Measurements from ENCODE around the gene LAMA1.

Gene LAMA1

DNA sequence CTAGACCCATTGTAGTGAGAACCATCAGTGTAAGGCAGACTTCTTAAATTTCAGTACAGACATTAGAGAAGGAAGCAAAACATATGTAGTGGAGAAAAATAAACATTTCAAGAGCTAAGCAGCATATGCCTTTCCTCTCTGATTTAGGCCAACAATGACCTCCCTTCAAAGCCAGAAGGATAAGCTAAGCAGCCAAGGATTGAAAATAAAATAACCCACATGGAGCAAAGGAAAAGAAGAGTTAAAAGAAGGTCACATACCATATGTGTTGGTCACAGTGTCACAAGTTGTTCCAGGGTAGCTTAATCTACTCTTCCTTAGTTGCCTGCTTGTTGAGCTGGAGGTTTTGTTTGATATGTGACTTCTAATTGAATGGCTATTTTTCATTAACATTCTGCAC is 15.6 kb upstream of the LAMA1 start:
- no peak for TF ChIP-seq JUND (IDR thresholded peaks at IDR 0.05; ENCODE audit: low read depth)
- DNase-seq (ENCODE audit: low read depth in 1 of 2, low spot score in 1 of 2) = no peak
- in situ Hi-C loops (cut with HindIII; ENCODE audit: low pct_unique_long_range_greater_than_20kb, low sequenced_read_pairs) = no loop called here

DNA sequence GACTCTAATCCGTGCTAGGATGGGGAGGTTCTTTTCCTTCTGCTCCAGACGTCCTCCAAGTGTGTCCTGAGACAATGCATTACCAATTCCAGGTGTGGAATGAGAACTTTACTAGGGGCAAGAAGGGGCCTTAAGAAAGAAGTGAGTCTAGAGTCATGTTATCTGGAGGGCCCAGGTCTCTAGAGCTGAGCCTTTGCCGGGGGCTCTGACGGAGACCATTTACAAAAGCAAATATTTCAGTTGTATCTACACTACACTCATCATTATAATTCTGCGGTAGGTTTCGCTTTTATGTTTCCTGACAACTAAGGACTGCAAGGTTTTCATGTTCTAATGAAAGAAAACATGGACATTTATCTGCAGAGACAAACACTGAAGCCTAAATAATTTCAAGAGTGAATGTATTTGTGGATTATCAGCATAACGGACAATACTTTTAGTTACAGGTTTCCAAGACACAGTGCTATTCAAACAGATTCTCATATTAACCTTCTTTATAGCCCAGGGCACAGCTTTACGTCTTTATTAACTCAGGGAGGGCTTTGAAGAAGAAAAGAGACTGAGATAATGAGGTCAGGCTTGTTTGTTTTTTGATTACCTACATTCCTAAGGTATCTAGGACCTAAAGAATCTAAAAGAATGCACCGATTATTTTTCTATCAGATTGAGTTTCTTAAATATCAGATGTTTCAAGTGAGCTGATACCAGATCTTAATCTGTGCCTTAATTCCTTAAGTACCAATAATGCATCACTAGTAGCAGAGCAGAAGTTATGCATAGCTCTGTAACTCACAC is 15.0 kb upstream of the LAMA1 start:
- TF ChIP-seq JUND (IDR thresholded peaks at IDR 0.05; ENCODE audit: low read depth) = no peak
- no peak for DNase-seq (ENCODE audit: low read depth in 1 of 2, low spot score in 1 of 2)
- in situ Hi-C loops (cut with HindIII; ENCODE audit: low pct_unique_long_range_greater_than_20kb, low sequenced_read_pairs) = no loop called here

DNA sequence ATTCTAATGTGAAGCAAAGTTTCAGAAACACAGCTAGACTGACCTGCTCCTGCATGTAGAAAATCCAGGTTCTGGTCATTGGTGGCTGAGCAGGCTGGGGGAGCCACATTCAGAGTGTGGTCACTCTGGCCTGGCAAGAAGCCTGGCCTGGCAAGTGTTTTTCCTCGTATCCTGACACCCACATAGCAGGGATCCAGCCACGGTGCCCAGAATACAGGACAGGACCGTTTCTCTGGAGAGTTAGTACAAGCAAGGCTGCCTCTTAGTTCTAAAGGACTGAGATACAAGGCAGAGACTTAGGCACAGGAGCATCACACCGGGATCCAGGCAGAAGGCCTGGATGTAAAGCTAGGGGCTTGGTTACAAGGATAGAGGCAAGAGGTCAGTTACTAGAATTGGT is 4.8 kb upstream of the LAMA1 start:
- in situ Hi-C loops (cut with HindIII; ENCODE audit: low pct_unique_long_range_greater_than_20kb, low sequenced_read_pairs) = no loop called here
- no peak for TF ChIP-seq JUND (IDR thresholded peaks at IDR 0.05; ENCODE audit: low read depth)
- DNase-seq (ENCODE audit: low read depth in 1 of 2, low spot score in 1 of 2) = no peak

DNA sequence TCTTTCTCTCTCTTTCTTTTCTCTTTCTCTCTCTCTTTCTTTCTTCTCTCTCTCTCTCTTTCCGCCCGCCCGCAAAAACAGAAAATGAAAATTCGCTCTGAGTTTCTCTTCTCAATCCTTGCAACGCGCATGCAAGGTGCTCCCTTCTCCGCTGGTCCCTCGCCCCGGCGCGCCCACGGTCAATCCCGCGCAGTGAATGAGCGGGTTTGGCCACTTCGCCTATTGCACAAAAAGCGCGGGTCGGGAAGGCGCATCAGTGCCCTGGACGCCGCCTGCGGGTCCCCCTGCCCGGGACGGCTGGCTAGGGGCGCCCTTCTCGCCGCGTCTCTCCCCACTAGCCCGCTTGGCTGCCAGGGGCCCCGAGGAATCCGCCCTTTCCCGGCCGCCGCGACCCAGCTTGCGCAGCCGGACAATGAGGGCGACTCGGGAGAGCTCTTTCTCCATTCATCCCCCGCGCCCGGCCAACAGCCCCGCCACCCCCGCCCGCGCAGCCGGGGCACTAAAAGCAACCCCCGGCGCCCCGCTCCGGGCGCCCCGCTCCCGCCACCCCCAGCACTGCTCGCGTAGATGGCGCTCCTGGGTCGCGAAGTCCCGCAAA is 706 bp downstream of the LAMA1 start:
- TF ChIP-seq JUND (IDR thresholded peaks at IDR 0.05; ENCODE audit: low read depth) = no peak
- in situ Hi-C loops (cut with HindIII; ENCODE audit: low pct_unique_long_range_greater_than_20kb, low sequenced_read_pairs) = no loop called here
- no peak for DNase-seq (ENCODE audit: low read depth in 1 of 2, low spot score in 1 of 2)

GRCh38 chr18:7116001-7116730 is 1.4 kb downstream of the LAMA1 start:
- in situ Hi-C loops (cut with HindIII; ENCODE audit: low pct_unique_long_range_greater_than_20kb, low sequenced_read_pairs) = no loop called here
- DNase-seq (ENCODE audit: low read depth in 1 of 2, low spot score in 1 of 2) = no peak
- no peak for TF ChIP-seq JUND (IDR thresholded peaks at IDR 0.05; ENCODE audit: low read depth)

- no peak for DNase-seq (ENCODE audit: low read depth in 1 of 2, low spot score in 1 of 2)
- in situ Hi-C loops (cut with HindIII; ENCODE audit: low pct_unique_long_range_greater_than_20kb, low sequenced_read_pairs) = no loop called here
- no peak for TF ChIP-seq JUND (IDR thresholded peaks at IDR 0.05; ENCODE audit: low read depth)
These were observed 4.7 kb downstream of the LAMA1 start for GRCh38 chr18:7112936-7113335.

DNA sequence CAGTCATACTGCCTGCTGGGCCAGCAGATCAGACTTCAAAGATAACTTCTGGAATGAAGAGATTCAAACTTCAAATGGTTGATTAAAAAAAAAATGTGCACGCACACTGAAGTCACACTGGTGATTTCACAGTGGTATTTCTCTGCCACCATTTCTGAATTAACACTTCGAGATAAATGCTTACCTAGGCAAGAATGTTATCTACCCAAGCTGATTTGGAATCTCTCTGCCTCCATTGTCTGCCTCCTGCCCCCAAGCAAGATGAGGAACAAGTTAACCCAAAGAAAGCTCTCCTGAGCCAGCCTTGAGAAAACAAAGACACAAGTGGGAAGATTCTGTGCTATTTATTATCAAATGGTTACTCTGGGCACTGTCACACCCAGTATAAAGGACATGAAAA is 6.5 kb downstream of the LAMA1 start:
- DNase-seq (ENCODE audit: low read depth in 1 of 2, low spot score in 1 of 2) = no peak
- in situ Hi-C loops (cut with HindIII; ENCODE audit: low pct_unique_long_range_greater_than_20kb, low sequenced_read_pairs) = no loop called here
- no peak for TF ChIP-seq JUND (IDR thresholded peaks at IDR 0.05; ENCODE audit: low read depth)

DNA sequence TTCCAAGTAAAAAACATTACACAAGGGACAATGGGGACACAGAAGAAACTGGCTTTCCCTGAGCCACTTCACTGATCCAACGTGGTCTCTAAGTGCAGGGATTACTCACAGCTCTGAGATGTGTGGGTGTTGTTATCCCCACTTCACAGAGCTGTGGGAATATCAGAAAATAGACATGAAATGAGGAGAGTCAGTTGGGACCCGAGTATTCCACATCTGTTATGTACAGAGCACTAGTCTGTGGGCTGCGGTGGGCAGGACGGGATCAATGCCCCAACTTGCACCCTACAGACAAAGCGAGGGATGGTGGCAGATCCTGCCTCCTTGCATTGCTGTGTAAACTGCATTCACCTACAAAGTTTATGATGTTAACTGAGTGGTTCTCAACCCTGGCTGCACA is 11.7 kb downstream of the LAMA1 start:
- no peak for TF ChIP-seq JUND (IDR thresholded peaks at IDR 0.05; ENCODE audit: low read depth)
- no peak for DNase-seq (ENCODE audit: low read depth in 1 of 2, low spot score in 1 of 2)
- in situ Hi-C loops (cut with HindIII; ENCODE audit: low pct_unique_long_range_greater_than_20kb, low sequenced_read_pairs) = no loop called here

DNA sequence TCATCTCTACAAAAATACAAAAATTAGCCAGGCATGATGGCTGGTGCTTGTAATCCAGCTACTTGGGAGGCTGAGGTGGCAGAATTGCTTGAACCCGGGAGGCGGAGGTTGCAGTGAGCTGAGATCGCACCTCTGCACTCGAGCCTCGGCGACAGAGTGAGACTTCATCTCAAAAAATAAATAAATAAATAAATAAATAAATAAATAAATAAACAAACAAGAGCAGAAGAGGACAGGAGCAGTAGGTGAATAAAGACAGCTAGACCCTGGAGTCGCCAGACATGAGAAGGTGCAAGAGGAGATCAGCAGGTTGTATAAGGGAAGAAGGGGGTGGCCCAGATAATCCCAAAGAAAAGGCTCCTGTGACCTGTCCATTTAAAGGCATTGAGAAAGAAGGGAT is 12.3 kb downstream of the LAMA1 start:
- in situ Hi-C loops (cut with HindIII; ENCODE audit: low pct_unique_long_range_greater_than_20kb, low sequenced_read_pairs) = no loop called here
- DNase-seq (ENCODE audit: low read depth in 1 of 2, low spot score in 1 of 2) = no peak
- TF ChIP-seq JUND (IDR thresholded peaks at IDR 0.05; ENCODE audit: low read depth) = no peak

DNA sequence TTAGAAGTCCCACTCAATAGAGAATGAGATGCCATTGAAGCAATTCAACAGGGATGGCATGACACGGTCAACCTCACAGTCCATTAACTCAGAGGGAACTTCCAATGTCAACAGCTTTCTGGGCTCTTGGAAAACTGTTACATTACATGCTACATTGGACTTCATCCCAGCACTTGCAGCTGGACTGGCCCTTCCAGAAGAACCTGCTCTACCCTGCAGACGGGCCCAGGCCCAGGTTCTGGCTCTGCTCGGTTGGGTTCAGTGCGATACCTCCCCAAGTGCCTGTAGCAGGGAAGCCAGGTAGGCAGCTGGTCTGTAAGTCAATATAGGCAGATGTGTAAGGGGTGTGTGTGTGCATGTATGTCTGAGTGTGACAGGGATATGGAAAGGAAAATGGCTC is 12.9 kb downstream of the LAMA1 start:
- in situ Hi-C loops (cut with HindIII; ENCODE audit: low pct_unique_long_range_greater_than_20kb, low sequenced_read_pairs) = no loop called here
- no peak for TF ChIP-seq JUND (IDR thresholded peaks at IDR 0.05; ENCODE audit: low read depth)

DNA sequence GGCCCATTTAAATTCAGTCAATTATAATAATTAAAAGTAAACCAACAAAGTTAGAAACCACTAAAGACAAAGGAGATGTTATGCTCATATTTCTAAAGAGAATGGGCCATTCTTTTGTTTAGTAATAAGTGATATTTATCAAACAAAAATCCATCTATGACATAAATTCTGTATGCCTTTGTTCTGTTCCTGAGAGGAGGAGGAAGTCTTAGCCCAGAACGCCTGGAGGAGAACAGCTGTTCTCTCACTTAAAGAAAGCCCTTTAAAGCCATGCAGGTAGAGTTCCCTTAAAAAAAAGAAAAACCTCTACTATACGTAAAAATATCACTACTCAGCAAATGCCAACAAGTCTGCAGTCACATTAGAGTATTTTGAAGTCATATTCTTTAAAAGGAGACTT is 15.5 kb downstream of the LAMA1 start:
- no peak for DNase-seq (ENCODE audit: low read depth in 1 of 2, low spot score in 1 of 2)
- no peak for TF ChIP-seq JUND (IDR thresholded peaks at IDR 0.05; ENCODE audit: low read depth)
- in situ Hi-C loops (cut with HindIII; ENCODE audit: low pct_unique_long_range_greater_than_20kb, low sequenced_read_pairs) = no loop called here

More for the DNA sequence above, 12.9 kb downstream of the LAMA1 start:
- DNase-seq (ENCODE audit: low read depth in 1 of 2, low spot score in 1 of 2) = no peak

DNA sequence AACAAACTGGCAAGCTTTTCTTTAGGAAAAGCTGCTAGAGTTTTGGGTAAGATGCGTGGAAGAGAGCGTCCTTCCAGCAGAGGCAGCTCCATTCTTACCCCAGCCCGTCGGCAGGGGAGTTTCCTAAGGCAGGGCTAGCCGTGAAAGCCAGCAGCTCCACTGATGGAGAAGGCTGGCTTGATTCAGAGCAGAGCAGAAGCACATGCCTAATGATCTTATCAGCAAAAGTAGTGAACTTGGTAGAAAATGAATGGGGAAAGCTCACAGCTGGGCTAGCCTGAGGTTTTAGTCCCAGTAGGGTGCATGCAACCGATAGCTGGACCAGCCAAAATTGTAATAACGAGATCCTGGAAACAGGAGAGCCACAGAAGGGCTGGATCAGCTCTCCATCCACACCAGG is 20.8 kb downstream of the LAMA1 start:
- in situ Hi-C loops (cut with HindIII; ENCODE audit: low pct_unique_long_range_greater_than_20kb, low sequenced_read_pairs) = no loop called here
- no peak for DNase-seq (ENCODE audit: low read depth in 1 of 2, low spot score in 1 of 2)
- TF ChIP-seq JUND (IDR thresholded peaks at IDR 0.05; ENCODE audit: low read depth) = no peak

- in situ Hi-C loops (cut with HindIII; ENCODE audit: low pct_unique_long_range_greater_than_20kb, low sequenced_read_pairs) = no loop called here
- no peak for DNase-seq (ENCODE audit: low read depth in 1 of 2, low spot score in 1 of 2)
- TF ChIP-seq JUND (IDR thresholded peaks at IDR 0.05; ENCODE audit: low read depth) = no peak
These were observed 23.2 kb downstream of the LAMA1 start for GRCh38 chr18:7094427-7094826.

Measured in T47D (cell line).